SKM-1 treated with dmso at 0.1 percent for 144 hours (cell line): ENCODE measurements around the gene FAM124A.

Source experiments
- DNase-seq: peaks from one replicate; lab custom pipeline; 2025; ENCODE audit not compliant: unreplicated experiment; lab: John Stamatoyannopoulos, UW

The FAM124A gene

GRCh38 chr13:51241720-51242119, 19.5 kb downstream of the FAM124A start:
- DNase-seq: peak; percentile 22

GRCh38 chr13:51243227-51243626, 21.0 kb downstream of the FAM124A start:
- DNase-seq: no peak

GRCh38 chr13:51243832-51244231, 21.6 kb downstream of the FAM124A start:
- DNase-seq: no peak

- DNase-seq: no peak
Observed at GRCh38 chr13:51244637-51245405, 22.6 kb downstream of the FAM124A start.

GRCh38 chr13:51245583-51245982, 23.4 kb downstream of the FAM124A start:
- DNase-seq: no peak

- DNase-seq: no peak
Observed at GRCh38 chr13:51246025-51246417, 23.8 kb downstream of the FAM124A start.

GRCh38 chr13:51246418-51247277, 24.4 kb downstream of the FAM124A start:
- no peak for DNase-seq

- no peak for DNase-seq
Observed at GRCh38 chr13:51249255-51249654, 27.1 kb downstream of the FAM124A start.

- DNase-seq: no peak
Observed at GRCh38 chr13:51249770-51250741, 27.9 kb downstream of the FAM124A start.

GRCh38 chr13:51251480-51251879, 29.3 kb downstream of the FAM124A start:
- no peak for DNase-seq

- no peak for DNase-seq
Observed at GRCh38 chr13:51252954-51253532, 30.8 kb downstream of the FAM124A start.

GRCh38 chr13:51255556-51255955, 33.4 kb downstream of the FAM124A start:
- no peak for DNase-seq

- DNase-seq: no peak
Observed at GRCh38 chr13:51257187-51257586, 35.0 kb downstream of the FAM124A start.

- DNase-seq: no peak
Observed at GRCh38 chr13:51258612-51259548, 36.7 kb downstream of the FAM124A start.

- DNase-seq: no peak
Observed at GRCh38 chr13:51260154-51260553, 38.0 kb downstream of the FAM124A start.

GRCh38 chr13:51261610-51262249, 39.5 kb downstream of the FAM124A start:
- DNase-seq: no peak

GRCh38 chr13:51262501-51263211, 40.5 kb downstream of the FAM124A start:
- DNase-seq: no peak

- DNase-seq: no peak
Observed at GRCh38 chr13:51266642-51267041, 44.4 kb downstream of the FAM124A start.
